Erythroblast (primary cell): Measurements from ENCODE around the gene ISG15.

ENCODE experiments used
- GATA1 ChIP-seq: IDR thresholded peaks from 2 replicates; pipeline ENCODE4 v1.6.1; 2011; ENCODE audit warnings: low read depth, mild to moderate bottlenecking, control low read depth, low read length, moderate library complexity
- POLR2A ChIP-seq: IDR thresholded peaks from 2 replicates; pipeline ENCODE4 v1.6.1; 2011; ENCODE audit warnings: mild to moderate bottlenecking, low read length

- TF ChIP-seq POLR2A (no peak), GATA1 (no peak)
Measured at GRCh38 chr1:1058088-1058905, 45.0 kb downstream of the ISG15 start.
